SW 1271 (cell line): ENCODE measurements around the gene RTRAF.

ENCODE experiments used
- DNase-seq, 2 experiments: peaks; one replicate each; lab custom pipeline; 2025; lab: John Stamatoyannopoulos, UW

The RTRAF gene

GRCh38 chr14:52049721-52050588, 60.6 kb downstream of the RTRAF start:
- DNase-seq = no peak

GRCh38 chr14:52051251-52051650, 61.9 kb downstream of the RTRAF start:
- DNase-seq = no peak

GRCh38 chr14:52051871-52052270, 62.5 kb downstream of the RTRAF start:
- no peak for DNase-seq

GRCh38 chr14:52052288-52052943, 63.1 kb downstream of the RTRAF start:
- no peak for DNase-seq

GRCh38 chr14:52053044-52053443, 63.7 kb downstream of the RTRAF start:
- DNase-seq = no peak

- DNase-seq = no peak
These were observed 65.3 kb downstream of the RTRAF start for GRCh38 chr14:52054678-52055077.

GRCh38 chr14:52055167-52055566, 65.8 kb downstream of the RTRAF start:
- no peak for DNase-seq

GRCh38 chr14:52058341-52058740, 69.0 kb downstream of the RTRAF start:
- DNase-seq = no peak

GRCh38 chr14:52059649-52060048, 70.3 kb downstream of the RTRAF start:
- no peak for DNase-seq

- DNase-seq = no peak
These were observed 70.7 kb downstream of the RTRAF start for GRCh38 chr14:52060080-52060479.
